Hematopoietic multipotent progenitor cell (in vitro differentiated cells): ENCODE data around the gene SIRPA. TPM values are rescaled to one million over a fixed set of nuclear protein-coding genes. Genes with fewer than 3 reads are reported as not detected.

Source experiments
- DNase-seq, 3 donors: peaks; one replicate each; pipeline ENCODE4 v3.0.0-alpha.2; 2011 to 2015; ENCODE audit warnings: low read depth in 2 of 3, low spot score in 2 of 3
- total RNA-seq: library from RNA; depleted of rRNA; stranded (reverse); fragments of >200 nt; gene quantifications from one replicate; pipeline ENCODE4 v1.2.3, GENCODE V29; 2012

The SIRPA gene
- total RNA-seq, 1 donor = 8.1 TPM

- DNase-seq = no peak
These were observed 9.1 kb upstream of the SIRPA start for GRCh38 chr20:1885940-1886693.

- DNase-seq = no peak
These were observed 7.9 kb upstream of the SIRPA start for GRCh38 chr20:1887321-1887720.

- DNase-seq = no peak
These were observed 7.5 kb upstream of the SIRPA start for GRCh38 chr20:1887756-1888155.

GRCh38 chr20:1888796-1889463, 6.3 kb upstream of the SIRPA start:
- peak in 1 of 3 donors; percentile 58 for DNase-seq

GRCh38 chr20:1890469-1891262, 4.5 kb upstream of the SIRPA start:
- no peak for DNase-seq

GRCh38 chr20:1891263-1892118, 3.7 kb upstream of the SIRPA start:
- no peak for DNase-seq

- DNase-seq = no peak
These were observed 3.2 kb upstream of the SIRPA start for GRCh38 chr20:1892119-1892385.

- peak in 1 of 3 donors; percentile 45 for DNase-seq
These were observed 1.3 kb upstream of the SIRPA start for GRCh38 chr20:1893721-1894470.

- peak in 2 of 3 donors; percentile 60 to 64 for DNase-seq
These were observed 696 bp upstream of the SIRPA start for GRCh38 chr20:1894471-1894950.

- no peak for DNase-seq
These were observed 672 bp downstream of the SIRPA start for GRCh38 chr20:1895674-1896483.

GRCh38 chr20:1896484-1897258, 1.5 kb downstream of the SIRPA start:
- DNase-seq = no peak

GRCh38 chr20:1897541-1897940, 2.3 kb downstream of the SIRPA start:
- no peak for DNase-seq

- peak in 2 of 3 donors; percentile 63 to 81 for DNase-seq
These were observed 2.8 kb downstream of the SIRPA start for GRCh38 chr20:1897965-1898464.

- DNase-seq = no peak
These were observed 3.5 kb downstream of the SIRPA start for GRCh38 chr20:1898482-1899240.

- no peak for DNase-seq
These were observed 4.0 kb downstream of the SIRPA start for GRCh38 chr20:1899241-1899525.

- DNase-seq = peak in 2 of 3 donors; percentile 69 to 80
These were observed 5.2 kb downstream of the SIRPA start for GRCh38 chr20:1900321-1900801.

- no peak for DNase-seq
These were observed 6.5 kb downstream of the SIRPA start for GRCh38 chr20:1901704-1902103.
